ENCODE data around the gene CCDC142. TPM values are rescaled to one million over a fixed set of nuclear protein-coding genes. Genes with fewer than 3 reads are reported as not detected.
"Not testable (repeated sequence)": the region's sequence is repeated elsewhere in the genome, so short reads cannot be mapped to it uniquely, and the experiment has no call there.

CCDC142 gene
- total and polyA plus RNA-seq, 10 of the 15 experiments (the other 5 are each of a cell fraction or from before 2014, with no cell fraction given), result 0.93 to 16.9 (median 9.0) TPM

GRCh38 chr2:74444498-74445318 lies 38.1 kb downstream of the CCDC142 start:
- Histone ChIP-seq H3K9ac (ENCODE audit: control insufficient read depth, insufficient read depth, low read length) (no peak overlapping the region), H3K27ac (ENCODE audit: control insufficient read depth, insufficient read depth) (no peak overlapping the region), H3K9me3 (replicated peaks; ENCODE audit: control insufficient read depth, insufficient read depth, low read length) (no peaks in the 10 kb centered on the region), H3K4me3 (no peak overlapping the region), H3K36me3 (ENCODE audit: control insufficient read depth in 2 of 2, insufficient read depth in 2 of 2, low read length in 1 of 2) (no peaks in the 10 kb centered on the region), H4K20me1 (ENCODE audit: control insufficient read depth, insufficient read depth) (no peaks in the 10 kb centered on the region), H3K4me1 (ENCODE audit: control insufficient read depth, insufficient read depth, low read length) (peaks cover 15% of the 10 kb centered on the region), H3K27me3 (replicated peaks in 1 of 2; ENCODE audit: control insufficient read depth in 2 of 2, insufficient read depth in 2 of 2, low read length in 1 of 2) (peaks cover 0 to 10% of the 10 kb centered on the region in 2 experiments; a peak in 3 of 4 replicates), H2AFZ (ENCODE audit: control insufficient read depth, low read depth, low read length) (no peak overlapping the region), H3K79me2 (ENCODE audit: control insufficient read depth, insufficient read depth, low read length) (no peaks in the 10 kb centered on the region), H3K4me2 (ENCODE audit: control insufficient read depth, insufficient read depth) (no peak overlapping the region)
- ChIA-PET SMC1A (ENCODE audit: uncharacterized antibody, unreplicated experiment) (interaction anchor here (0.7 to 0.8 kb wide), 2 partner anchors 8 to 12 kb away, joined by 3 read pairs; no protein-coding TSS in a partner anchor), CTCF (interaction anchor here (1.2 to 1.3 kb wide), 2 partner anchors 10 to 24 kb away, joined by 3 to 6 read pairs; partner anchors contain the start of gene INO80B), POLR2A (interaction anchor here (0.6 to 3.1 kb wide), 2 partner anchors 10 to 22 kb away, joined by 3 to 16 read pairs; partner anchors contain the start of gene INO80B), RAD21 (ENCODE audit: unreplicated experiment) (interaction anchor here (0.9 to 1.0 kb wide), 2 partner anchors 10 to 53 kb away, joined by 3 to 4 read pairs; partner anchors contain the start of gene INO80B)
- ATAC-seq (no peak), DNase-seq (ENCODE audit: low read depth, low spot score) (no peak), FAIRE-seq (no peak)
- TF ChIP-seq RB1 (IDR thresholded peaks at IDR 0.05; ENCODE audit: borderline replicate concordance) (no peak), GATAD2B (conservative IDR thresholded peaks at IDR 0.05; ENCODE audit: low read depth) (no peak), ZNF24 (IDR thresholded peaks at IDR 0.05) (no peak), POLR2AphosphoS2 (IDR thresholded peaks at IDR 0.05; ENCODE audit: low read depth, low read length) (no peak), POLR2AphosphoS5 (IDR thresholded peaks at IDR 0.05; ENCODE audit: low read length) (no peak), CBX5 (IDR thresholded peaks at IDR 0.05; ENCODE audit: low read depth) (no peak)
- BruUV-seq (replicated peaks), result no TSS peak
- intact Hi-C loops (cut with micrococcal nuclease; ENCODE audit: unreplicated experiment) (no loop called here), in situ Hi-C loops (cut with MboI) (no loop called here)
- WGBS (ENCODE audit: insufficient coverage, insufficient replicate concordance, low lambda C conversion rate, missing lambda C conversion rate), result 2% methylated on average over 5 of the region's 5 CpGs

GRCh38 chr2:74442483-74443297 lies 40.1 kb downstream of the CCDC142 start:
- H3K36me3 ChIP-seq (ENCODE audit: control insufficient read depth in 2 of 2, insufficient read depth in 2 of 2, low read length in 1 of 2); ATAC-seq; RAD21 ChIA-PET (ENCODE audit: unreplicated experiment); in situ Hi-C loops (cut with MboI); H3K27ac ChIP-seq (ENCODE audit: control insufficient read depth, insufficient read depth); intact Hi-C loops (cut with micrococcal nuclease; ENCODE audit: unreplicated experiment); H3K79me2 ChIP-seq (ENCODE audit: control insufficient read depth, insufficient read depth, low read length); DNase-seq (ENCODE audit: low read depth, low spot score); H2AFZ ChIP-seq (ENCODE audit: control insufficient read depth, low read depth, low read length); FAIRE-seq; H3K27me3 ChIP-seq (replicated peaks in 1 of 2; ENCODE audit: control insufficient read depth in 2 of 2, insufficient read depth in 2 of 2, low read length in 1 of 2); H4K20me1 ChIP-seq (ENCODE audit: control insufficient read depth, insufficient read depth); BruUV-seq (replicated peaks); H3K4me3 ChIP-seq; H3K9me3 ChIP-seq (replicated peaks; ENCODE audit: control insufficient read depth, insufficient read depth, low read length); H3K9ac ChIP-seq (ENCODE audit: control insufficient read depth, insufficient read depth, low read length): not testable (repeated sequence)
- 89% methylated on average over 16 of the region's 16 CpGs for WGBS (ENCODE audit: insufficient coverage, insufficient replicate concordance, low lambda C conversion rate, missing lambda C conversion rate)
- Histone ChIP-seq H3K4me2 (ENCODE audit: control insufficient read depth, insufficient read depth) (peak overlapping the region; percentile 81; the same call in 1 of the 2 replicates), H3K4me1 (ENCODE audit: control insufficient read depth, insufficient read depth, low read length) (peaks cover 15% of the 10 kb centered on the region)
- CTCF ChIA-PET, result interaction anchor here (0.7 to 1.7 kb wide), 3 partner anchors 12 to 115 kb away, joined by 3 to 6 read pairs (median 3); partner anchors contain the start of gene INO80B
- POLR2A ChIA-PET, result interaction anchor here (0.6 to 3.1 kb wide), 2 partner anchors 12 to 18 kb away, joined by 3 to 16 read pairs; partner anchors contain the start of gene INO80B
- SMC1A ChIA-PET (ENCODE audit: uncharacterized antibody, unreplicated experiment), result interaction anchor here (0.9 to 2.0 kb wide), 2 partner anchors 12 to 15 kb away, joined by 4 to 7 read pairs; partner anchors contain the start of genes INO80B and WBP1

Measured in GM12878 (cell line).